Measurements from ENCODE around the gene CPVL.

GRCh38 chr7:29000717-29001076 lies 145.6 kb downstream of the CPVL start:
- TF ChIP-seq ZNF274 (IDR thresholded peaks at IDR 0.05; ENCODE audit: low read depth, low read length): no peak
- TF ChIP-seq YY1 (IDR thresholded peaks at IDR 0.05; ENCODE audit: insufficient read depth, insufficient read length): no peak
